HK-2 (cell line): ENCODE results near the gene CARMIL3.

Experiments used
- DNase-seq: peaks from one replicate; pipeline ENCODE4 v3.0.0-alpha.2; 2018; ENCODE audit not compliant: unreplicated experiment

The CARMIL3 gene

GRCh38 chr14:24115422-24116127, 63.8 kb downstream of the CARMIL3 start:
- DNase-seq: no peak

- no peak for DNase-seq
Observed at GRCh38 chr14:24116128-24116814, 64.5 kb downstream of the CARMIL3 start.

- no peak for DNase-seq
Observed at GRCh38 chr14:24117179-24117578, 65.4 kb downstream of the CARMIL3 start.
